ENCODE results near the gene SH2D4B.

DNA sequence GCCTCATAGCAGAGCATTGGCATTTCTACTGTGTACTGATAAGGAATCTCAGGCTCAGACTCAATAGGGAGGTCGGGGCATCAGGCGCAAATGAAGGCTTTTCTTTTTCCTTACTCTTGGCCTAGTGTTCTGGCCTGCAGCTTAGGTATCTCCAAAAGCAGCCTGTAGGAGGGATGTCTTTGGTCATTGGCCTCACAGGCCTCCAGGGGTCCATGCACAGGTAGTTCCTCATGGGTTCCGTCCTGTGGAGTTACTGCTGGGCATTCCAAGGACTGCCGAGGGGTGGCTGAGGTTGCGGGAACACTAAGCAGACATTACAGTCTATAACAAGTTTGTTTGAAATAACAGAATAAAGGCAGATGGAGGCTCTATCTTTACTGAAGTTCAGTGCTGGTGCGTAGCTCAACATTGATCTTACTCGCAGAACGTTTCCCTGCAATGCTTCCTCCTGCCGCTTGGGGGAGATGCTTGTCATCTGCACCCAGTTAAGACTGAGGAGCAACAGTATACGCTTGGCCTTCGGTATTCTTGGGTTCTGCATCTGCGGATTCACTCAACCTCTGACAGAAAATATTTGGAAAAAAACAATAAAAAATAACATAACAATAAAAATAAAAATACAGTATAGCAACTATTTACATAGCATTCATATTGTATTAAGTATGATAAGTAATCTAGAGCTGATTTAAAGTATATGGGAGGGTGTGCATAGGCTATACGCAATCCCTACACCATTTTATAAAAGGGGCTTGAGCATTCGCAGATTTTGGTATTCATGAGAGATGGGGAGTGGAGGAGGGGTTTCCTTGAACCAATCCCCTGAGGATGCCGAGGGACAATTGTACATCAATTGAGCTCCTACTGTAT, 58.9 kb downstream of the SH2D4B start:
- TF ChIP-seq, protein P1, sequence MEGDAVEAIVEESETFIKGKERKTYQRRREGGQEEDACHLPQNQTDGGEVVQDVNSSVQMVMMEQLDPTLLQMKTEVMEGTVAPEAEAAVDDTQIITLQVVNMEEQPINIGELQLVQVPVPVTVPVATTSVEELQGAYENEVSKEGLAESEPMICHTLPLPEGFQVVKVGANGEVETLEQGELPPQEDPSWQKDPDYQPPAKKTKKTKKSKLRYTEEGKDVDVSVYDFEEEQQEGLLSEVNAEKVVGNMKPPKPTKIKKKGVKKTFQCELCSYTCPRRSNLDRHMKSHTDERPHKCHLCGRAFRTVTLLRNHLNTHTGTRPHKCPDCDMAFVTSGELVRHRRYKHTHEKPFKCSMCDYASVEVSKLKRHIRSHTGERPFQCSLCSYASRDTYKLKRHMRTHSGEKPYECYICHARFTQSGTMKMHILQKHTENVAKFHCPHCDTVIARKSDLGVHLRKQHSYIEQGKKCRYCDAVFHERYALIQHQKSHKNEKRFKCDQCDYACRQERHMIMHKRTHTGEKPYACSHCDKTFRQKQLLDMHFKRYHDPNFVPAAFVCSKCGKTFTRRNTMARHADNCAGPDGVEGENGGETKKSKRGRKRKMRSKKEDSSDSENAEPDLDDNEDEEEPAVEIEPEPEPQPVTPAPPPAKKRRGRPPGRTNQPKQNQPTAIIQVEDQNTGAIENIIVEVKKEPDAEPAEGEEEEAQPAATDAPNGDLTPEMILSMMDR (IDR thresholded peaks at IDR 0.05): peak in 2 of 4 experiments; percentile 26 to 46
- no peak for TF ChIP-seq POLR2AphosphoS5 (IDR thresholded peaks at IDR 0.05)
- TF ChIP-seq POLR2A (IDR thresholded peaks at IDR 0.05): no peak
- no peak for TF ChIP-seq EP300 (IDR thresholded peaks at IDR 0.05)
